Measurements from ENCODE around the gene EMP3.

- TF ChIP-seq CTCF (conservative IDR thresholded peaks at IDR 0.05; ENCODE audit: low read length) (no peak), EZH2phosphoT487 (IDR thresholded peaks at IDR 0.05; ENCODE audit: borderline replicate concordance, low read depth, low read length) (no peak)
These were observed 14.0 kb upstream of the EMP3 start for GRCh38 chr19:48311384-48311783.
